HCT116 (cell line): Measurements from ENCODE around the gene SLC30A9. TPM values are rescaled to one million over a fixed set of nuclear protein-coding genes. Genes with fewer than 3 reads are reported as not detected.

ENCODE experiments used
- ATAC-seq: fragments of 200-7000 bp; cut with Tn5 transposase; 2 replicates; pipeline ENCODE4 v1.9.1; 2020; ENCODE audit warnings: mild to moderate bottlenecking, moderate library complexity
- BruUV-seq: library from RNA; stranded (reverse); fragments of 400-500 nt; replicated peaks from 2 replicates; lab custom pipeline; 2021; lab: Mats Ljungman, UMichigan
- CTCF ChIA-PET: fragments of 300-600 bp; sonication (Branson Sonifier 250); formaldehyde crosslinking; loops from one replicate; lab custom pipeline; 2021; ENCODE audit warnings: antibody characterized with exemption; lab: Charles Lee
- POLR2A ChIA-PET: fragments of 300-600, 350-600 bp; sonication (Branson Sonifier 250); formaldehyde crosslinking; loops from one replicate; lab custom pipeline; 2021; ENCODE audit warnings: antibody characterized with exemption; lab: Charles Lee
- RAD21 ChIA-PET, 2 experiments: fragments of 300-600 bp; sonication (Branson Sonifier 250); formaldehyde crosslinking; loops; one replicate each; lab custom pipeline; 2023; ENCODE audit warnings: low total read pairs in 2 of 2; ENCODE audit not compliant: uncharacterized antibody in 2 of 2, unreplicated experiment in 2 of 2, low non-redundant PET in 1 of 2; lab: Charles Lee
- DNase-seq: peaks from one replicate; pipeline ENCODE4 v3.0.0-alpha.2; 2010; ENCODE audit warnings: low read depth, low spot score
- H2AFZ ChIP-seq: fragments of 200-600 bp; shearing (Covaris generic), sonication (generic); 2 replicates; pipeline ENCODE4 v1.6.1; 2017; ENCODE audit warnings: low read depth, mixed run types, mixed read lengths, antibody characterized with exemption, low read length; ENCODE audit not compliant: poor library complexity, severe bottlenecking
- H3K27ac ChIP-seq: 2 replicates; pipeline ENCODE4 v1.5.1; 2012; ENCODE audit warnings: low read depth, low read length
- H3K27me3 ChIP-seq: fragments of 200-600 bp; sonication (generic); 2 replicates; pipeline ENCODE4 v1.6.1; 2016; ENCODE audit warnings: mixed run types, low read length, mixed read lengths; ENCODE audit not compliant: insufficient read depth
- H3K36me3 ChIP-seq, 2 experiments: fragments of 200-500 bp in 1 of 2; fragments of 200-600 bp in 1 of 2; sonication (Bioruptor generic) in 1 of 2; sonication (generic) in 1 of 2; 2 replicates each; pipeline versions ENCODE4 v1.5.1 to v1.6.1; 2014 to 2016; ENCODE audit warnings: low read length in 2 of 2, inconsistent platforms in 1 of 2, mixed read lengths in 1 of 2, mixed run types in 1 of 2; ENCODE audit not compliant: insufficient read depth in 2 of 2, control insufficient read depth in 1 of 2
- H3K4me1 ChIP-seq, 2 experiments: fragments of 200-600 bp in 1 of 2; sonication (generic) in 1 of 2; 2 replicates each; pipeline versions ENCODE4 v1.5.1 to v1.6.1; 2012 to 2017; ENCODE audit warnings: low read length in 2 of 2, inconsistent platforms in 1 of 2, mild to moderate bottlenecking in 1 of 2, mixed read lengths in 1 of 2, mixed run types in 1 of 2, moderate library complexity in 1 of 2; ENCODE audit not compliant: insufficient read depth in 2 of 2, control insufficient read depth in 1 of 2
- H3K4me2 ChIP-seq: fragments of 200-600 bp; sonication (generic); 2 replicates; pipeline ENCODE4 v1.6.1; 2017; ENCODE audit warnings: mixed run types, low read length, mixed read lengths
- H3K4me3 ChIP-seq, 2 experiments: fragments of 200-600 bp in 1 of 2; sonication (generic) in 1 of 2; replicated peaks in 1 of 2; 2 replicates each; pipeline ENCODE4 v1.5.1; 2011 to 2016; ENCODE audit warnings: low read length in 2 of 2, control low read depth in 1 of 2, low read depth in 1 of 2, mild to moderate bottlenecking in 1 of 2, mixed read lengths in 1 of 2, mixed run types in 1 of 2
- H3K79me2 ChIP-seq: fragments of 200-600 bp; sonication (generic); 2 replicates; pipeline ENCODE4 v1.6.1; 2017; ENCODE audit warnings: mild to moderate bottlenecking, mixed run types, low read length, moderate library complexity, mixed read lengths; ENCODE audit not compliant: insufficient read depth
- H3K9ac ChIP-seq: fragments of 200-600 bp; sonication (generic); 2 replicates; pipeline ENCODE4 v1.6.1; 2016; ENCODE audit warnings: low read length, mixed read lengths
- H3K9me2 ChIP-seq: fragments of 200-600 bp; sonication (generic), shearing (Covaris generic); 2 replicates; pipeline ENCODE4 v1.6.1; 2017; ENCODE audit warnings: mixed run types, mild to moderate bottlenecking, moderate library complexity; ENCODE audit not compliant: insufficient read depth
- H3K9me3 ChIP-seq, 2 experiments: fragments of 200-500 bp in 1 of 2; fragments of 200-600 bp in 1 of 2; sonication (Bioruptor generic) in 1 of 2; sonication (generic) in 1 of 2; 2 replicates each; pipeline ENCODE4 v1.6.1; 2014 to 2017; ENCODE audit warnings: low read length in 2 of 2, mixed read lengths in 2 of 2, inconsistent platforms in 1 of 2, low read depth in 1 of 2, mild to moderate bottlenecking in 1 of 2, mixed run types in 1 of 2, moderate library complexity in 1 of 2; ENCODE audit not compliant: control insufficient read depth in 1 of 2, insufficient read depth in 1 of 2
- H4K20me1 ChIP-seq: fragments of 200-600 bp; sonication (generic), shearing (Covaris generic); 2 replicates; pipeline ENCODE4 v1.6.1; 2017; ENCODE audit warnings: mixed run types, mild to moderate bottlenecking, moderate library complexity; ENCODE audit not compliant: insufficient read depth
- ATF3 ChIP-seq: IDR thresholded peaks from 2 replicates; pipeline ENCODE4 v1.6.1; 2012
- CBX3 ChIP-seq: IDR thresholded peaks from 2 replicates; pipeline ENCODE4 v1.6.1; 2012; ENCODE audit warnings: low read depth
- CEBPB ChIP-seq: IDR thresholded peaks from 2 replicates; pipeline ENCODE4 v1.6.1; 2012; ENCODE audit warnings: low read depth
- EGR1 ChIP-seq: IDR thresholded peaks from 2 replicates; pipeline ENCODE4 v1.6.1; 2012; ENCODE audit warnings: low read depth
- ELF1 ChIP-seq: IDR thresholded peaks from 2 replicates; pipeline ENCODE4 v1.6.1; 2012; ENCODE audit warnings: low read depth, borderline replicate concordance
- JUND ChIP-seq: IDR thresholded peaks from 2 replicates; pipeline ENCODE4 v1.6.1; 2012
- MAX ChIP-seq: IDR thresholded peaks from 2 replicates; pipeline ENCODE4 v1.6.1; 2012
- POLR2A ChIP-seq: IDR thresholded peaks from 2 replicates; pipeline ENCODE4 v1.7.0; 2011; ENCODE audit warnings: borderline replicate concordance; ENCODE audit not compliant: insufficient read depth, insufficient read length; ENCODE audit errors: extremely low read depth
- RAD21 ChIP-seq: IDR thresholded peaks from 2 replicates; pipeline ENCODE4 v1.6.1; 2012; ENCODE audit warnings: low read depth, mild to moderate bottlenecking
- SIN3A ChIP-seq: IDR thresholded peaks from 2 replicates; pipeline ENCODE4 v1.6.1; 2012; ENCODE audit warnings: low read depth
- TCF7L2 ChIP-seq: IDR thresholded peaks from 2 replicates; pipeline ENCODE4 v1.7.0; 2011; ENCODE audit warnings: borderline replicate concordance, inconsistent platforms; ENCODE audit not compliant: insufficient read depth, insufficient read length; ENCODE audit errors: extremely low read depth
- ZBTB33 ChIP-seq: IDR thresholded peaks from 2 replicates; pipeline ENCODE4 v1.6.1; 2011; ENCODE audit warnings: mild to moderate bottlenecking, low read length, moderate library complexity; ENCODE audit not compliant: insufficient replicate concordance; ENCODE audit errors: extremely low read depth
- ZFX ChIP-seq: fragments of 450-650 bp; IDR thresholded peaks from 2 replicates; pipeline ENCODE4 v1.6.1; 2017
- ZNF274 ChIP-seq: fragments of 200-500 bp; sonication (Bioruptor generic); IDR thresholded peaks from 2 replicates; pipeline ENCODE4 v1.6.1; 2014; ENCODE audit warnings: mild to moderate bottlenecking, low read depth, low read length, inconsistent platforms
- intact Hi-C: fragments of 100-400 bp; cut with micrococcal nuclease; formaldehyde crosslinking; loops from 2 replicates; pipeline ENCODE4 v1.10.0; 2022
- total RNA-seq: library from RNA; stranded (reverse); gene quantifications from one replicate; pipeline ENCODE4 v1.2.1, GENCODE V29; 2021; ENCODE audit not compliant: unreplicated experiment

SLC30A9 gene
- total RNA-seq, 1 experiment from 2014 or later = 67.4 TPM

- ATAC-seq (no peak), DNase-seq (no peak)
- Histone ChIP-seq H3K79me2 (no peaks in the 10 kb centered on the region), H3K27ac (no peak overlapping the region), H3K9me3 (no peaks in the 10 kb centered on the region), H3K9ac (no peak overlapping the region), H3K9me2 (no peaks in the 10 kb centered on the region), H3K4me2 (no peak overlapping the region), H3K36me3 (no peaks in the 10 kb centered on the region), H3K4me3 (no peak overlapping the region), H3K4me1 (no peaks in the 10 kb centered on the region), H4K20me1 (no peaks in the 10 kb centered on the region), H3K27me3 (peaks cover 44% of the 10 kb centered on the region), H2AFZ (no peak overlapping the region)
- BruUV-seq = no TSS peak
- TF ChIP-seq ELF1 (no peak), ZNF274 (no peak), EGR1 (no peak)
- ChIA-PET POLR2A (no interaction called here), RAD21 (no interaction called here), CTCF (no interaction called here)
- intact Hi-C loops = no loop called here
Measured at GRCh38 chr4:42119886-42120285, 129.6 kb downstream of the SLC30A9 start.

- Histone ChIP-seq H4K20me1 (no peaks in the 10 kb centered on the region), H3K4me3 (no peak overlapping the region), H3K9me2 (no peaks in the 10 kb centered on the region), H3K27me3 (peaks cover 28% of the 10 kb centered on the region), H3K9ac (no peak overlapping the region), H3K9me3 (no peaks in the 10 kb centered on the region), H2AFZ (no peak overlapping the region), H3K4me2 (no peak overlapping the region), H3K36me3 (no peaks in the 10 kb centered on the region), H3K4me1 (no peaks in the 10 kb centered on the region), H3K27ac (no peak overlapping the region), H3K79me2 (no peaks in the 10 kb centered on the region)
- CTCF ChIA-PET = no interaction called here
- intact Hi-C loops = no loop called here
- RAD21 ChIA-PET = no interaction called here
- no peak for TF ChIP-seq ZBTB33
- no peak for TF ChIP-seq ELF1
- no peak for TF ChIP-seq JUND
- TF ChIP-seq TCF7L2 = no peak
- no peak for TF ChIP-seq CBX3
- no peak for TF ChIP-seq ZFX
- TF ChIP-seq CEBPB = no peak
- TF ChIP-seq POLR2A = no peak
- no peak for TF ChIP-seq MAX
- no peak for TF ChIP-seq ZNF274
- no peak for TF ChIP-seq ATF3
- TF ChIP-seq SIN3A = no peak
- no peak for TF ChIP-seq RAD21
- POLR2A ChIA-PET = no interaction called here
- BruUV-seq = no TSS peak
- no peak for DNase-seq
- ATAC-seq = no peak
Measured at GRCh38 chr4:42122237-42122636, 131.9 kb downstream of the SLC30A9 start.
